ENCODE measurements around the gene GLS.
"Not testable (repeated sequence)": the region's sequence is repeated elsewhere in the genome, so short reads cannot be mapped to it uniquely, and the experiment has no call there.

Gene GLS

DNA sequence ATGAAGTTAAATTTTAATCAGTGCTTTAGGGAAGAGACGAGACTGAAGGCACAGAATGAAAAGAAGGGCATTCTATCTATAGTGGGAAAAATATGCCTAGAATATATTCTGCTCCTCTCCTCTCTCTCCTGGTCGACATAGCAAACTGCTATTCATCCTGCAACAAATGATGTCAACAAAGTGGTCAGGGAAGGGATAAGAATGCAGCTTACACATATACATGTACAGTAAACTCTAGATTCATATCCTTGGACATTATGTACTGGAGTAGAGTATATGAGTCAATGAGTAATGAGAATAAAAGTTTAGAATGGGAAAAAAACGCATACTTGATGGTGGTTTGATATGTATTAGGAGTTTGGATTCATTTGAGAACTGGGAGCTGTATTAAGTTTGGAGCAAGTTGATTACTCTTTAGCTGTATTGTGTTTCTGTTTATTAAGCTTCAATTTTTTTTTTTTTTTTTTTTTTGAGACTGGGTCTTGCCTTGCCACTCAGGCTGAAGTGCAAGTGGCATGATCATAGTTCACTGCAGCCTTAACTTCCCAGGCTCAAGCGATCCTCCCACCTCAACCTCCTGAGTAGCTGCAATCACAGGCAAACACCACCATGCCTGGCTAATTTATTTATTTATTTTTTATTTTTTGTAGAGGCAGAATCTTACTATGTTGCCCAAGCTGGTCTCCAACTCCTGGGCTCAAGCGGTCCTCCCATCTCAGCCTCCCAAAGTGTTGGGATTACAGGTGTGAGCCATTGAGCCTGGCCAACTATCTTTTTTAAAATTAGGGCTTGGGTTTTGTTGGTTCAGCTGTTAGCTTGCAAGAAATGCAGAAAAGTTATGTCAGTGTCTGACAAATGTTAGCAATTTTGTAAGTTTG is 79.5 kb downstream of the GLS start:
- TF ChIP-seq, protein P1, sequence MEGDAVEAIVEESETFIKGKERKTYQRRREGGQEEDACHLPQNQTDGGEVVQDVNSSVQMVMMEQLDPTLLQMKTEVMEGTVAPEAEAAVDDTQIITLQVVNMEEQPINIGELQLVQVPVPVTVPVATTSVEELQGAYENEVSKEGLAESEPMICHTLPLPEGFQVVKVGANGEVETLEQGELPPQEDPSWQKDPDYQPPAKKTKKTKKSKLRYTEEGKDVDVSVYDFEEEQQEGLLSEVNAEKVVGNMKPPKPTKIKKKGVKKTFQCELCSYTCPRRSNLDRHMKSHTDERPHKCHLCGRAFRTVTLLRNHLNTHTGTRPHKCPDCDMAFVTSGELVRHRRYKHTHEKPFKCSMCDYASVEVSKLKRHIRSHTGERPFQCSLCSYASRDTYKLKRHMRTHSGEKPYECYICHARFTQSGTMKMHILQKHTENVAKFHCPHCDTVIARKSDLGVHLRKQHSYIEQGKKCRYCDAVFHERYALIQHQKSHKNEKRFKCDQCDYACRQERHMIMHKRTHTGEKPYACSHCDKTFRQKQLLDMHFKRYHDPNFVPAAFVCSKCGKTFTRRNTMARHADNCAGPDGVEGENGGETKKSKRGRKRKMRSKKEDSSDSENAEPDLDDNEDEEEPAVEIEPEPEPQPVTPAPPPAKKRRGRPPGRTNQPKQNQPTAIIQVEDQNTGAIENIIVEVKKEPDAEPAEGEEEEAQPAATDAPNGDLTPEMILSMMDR (IDR thresholded peaks at IDR 0.05; ENCODE audit: borderline replicate concordance, insufficient read depth, low read depth, low read length), result no peak
- H3K4me3 ChIP-seq (ENCODE audit: low read depth, low read length), result no peak overlapping the region

DNA sequence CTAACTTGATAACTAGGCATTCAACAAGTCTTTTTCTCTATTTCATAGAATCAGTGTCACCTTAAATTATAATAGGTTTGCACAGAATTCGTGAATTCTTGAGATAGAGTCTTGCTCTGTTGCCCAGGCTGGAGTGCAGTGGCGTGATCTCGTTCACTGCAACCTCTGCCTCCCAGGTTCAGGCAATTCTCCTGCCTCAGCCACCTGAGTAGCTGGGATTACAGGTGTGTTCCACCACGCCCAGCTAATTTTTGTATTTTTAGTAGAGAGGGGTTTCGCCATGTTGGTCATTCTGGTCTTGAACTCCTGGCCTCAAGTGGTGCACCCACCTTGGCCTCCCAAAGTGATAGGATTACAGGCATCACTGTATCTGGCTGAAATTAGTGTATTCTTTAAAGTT is 80.5 kb downstream of the GLS start:
- not testable (repeated sequence) for H3K4me3 ChIP-seq (ENCODE audit: low read depth, low read length)

DNA sequence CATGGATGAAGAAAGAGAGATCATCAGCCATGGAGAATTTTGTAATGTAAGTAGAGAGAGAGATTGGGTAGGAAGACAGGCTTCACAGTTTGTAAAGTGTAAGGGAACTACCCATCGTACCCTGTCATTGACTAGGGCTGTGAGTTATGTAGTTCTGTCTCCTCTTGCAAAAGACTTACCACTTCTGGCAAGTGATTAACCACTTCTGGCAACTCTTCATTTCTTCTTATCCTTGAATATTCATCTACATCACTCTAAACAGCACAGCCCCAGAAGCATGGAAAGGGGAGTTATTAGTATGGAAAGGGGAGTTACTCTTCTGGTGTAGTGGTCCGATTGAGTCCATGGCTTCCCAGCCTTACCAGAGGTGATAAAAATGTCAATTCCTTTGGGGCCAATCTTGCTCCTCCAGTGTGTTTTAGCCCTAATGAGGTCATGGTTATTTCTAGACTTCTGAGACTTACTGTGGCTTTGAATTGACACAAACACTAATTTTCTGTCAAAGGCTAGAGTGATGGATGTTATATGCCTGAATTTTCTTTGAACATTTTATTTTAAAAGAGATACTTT is 81.4 kb downstream of the GLS start:
- H3K4me3 ChIP-seq (ENCODE audit: low read depth, low read length), result no peak overlapping the region
- TF ChIP-seq, protein P1 (IDR thresholded peaks at IDR 0.05; ENCODE audit: borderline replicate concordance, insufficient read depth, low read depth, low read length), result no peak

DNA sequence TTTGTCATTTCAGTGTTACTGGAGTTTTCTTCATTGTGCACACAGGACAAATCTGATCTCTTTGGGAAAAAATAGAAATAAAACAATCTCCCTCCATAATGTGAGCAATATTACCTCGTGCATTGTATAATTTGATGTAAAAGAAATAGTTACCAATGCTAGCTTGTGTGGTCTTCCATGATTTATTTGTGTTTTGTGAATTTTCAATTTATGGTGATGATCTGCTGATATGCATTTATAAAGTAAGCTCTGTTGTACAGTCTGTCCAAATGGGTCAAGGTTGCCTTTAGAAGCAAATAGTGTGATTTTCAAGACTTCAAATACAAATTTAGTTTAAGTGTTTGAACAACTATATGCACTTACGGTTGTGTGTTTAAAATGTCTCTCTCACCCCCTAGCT is 82.5 kb downstream of the GLS start:
- H3K4me3 ChIP-seq (ENCODE audit: low read depth, low read length), result no peak overlapping the region
- TF ChIP-seq, protein P1 (IDR thresholded peaks at IDR 0.05; ENCODE audit: borderline replicate concordance, insufficient read depth, low read depth, low read length), result no peak

DNA sequence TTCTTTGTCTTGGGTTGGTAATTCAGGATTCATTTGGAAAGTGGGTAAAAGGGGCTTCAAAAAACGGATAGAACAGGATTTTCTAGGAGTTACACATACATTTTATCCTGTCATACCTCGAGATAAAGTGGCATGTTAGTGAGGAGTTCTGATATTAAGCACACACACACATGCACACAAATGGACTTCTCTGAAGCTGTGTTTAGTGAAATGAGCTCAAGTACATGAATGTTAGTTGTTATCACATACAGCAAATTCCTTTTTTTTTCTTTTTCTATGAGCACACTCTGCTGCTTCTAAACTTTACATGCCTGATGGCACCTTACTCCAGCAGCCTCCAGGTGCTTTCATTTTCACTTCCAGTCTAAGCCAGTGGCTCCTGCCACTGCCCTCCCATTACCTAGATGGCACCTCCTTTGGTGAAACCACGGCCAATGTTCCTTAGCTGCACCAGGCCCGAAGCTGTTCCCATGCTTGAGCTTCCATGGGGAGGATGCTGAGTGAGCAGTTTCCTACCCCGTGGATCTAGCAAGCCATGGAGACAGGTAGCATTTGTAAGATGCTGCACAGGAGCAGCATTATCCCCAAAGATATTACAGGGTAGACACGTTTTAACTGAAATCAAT is 83.7 kb downstream of the GLS start:
- TF ChIP-seq, protein P1 (IDR thresholded peaks at IDR 0.05; ENCODE audit: borderline replicate concordance, insufficient read depth, low read depth, low read length), result no peak
- no peak overlapping the region for H3K4me3 ChIP-seq (ENCODE audit: low read depth, low read length)

DNA sequence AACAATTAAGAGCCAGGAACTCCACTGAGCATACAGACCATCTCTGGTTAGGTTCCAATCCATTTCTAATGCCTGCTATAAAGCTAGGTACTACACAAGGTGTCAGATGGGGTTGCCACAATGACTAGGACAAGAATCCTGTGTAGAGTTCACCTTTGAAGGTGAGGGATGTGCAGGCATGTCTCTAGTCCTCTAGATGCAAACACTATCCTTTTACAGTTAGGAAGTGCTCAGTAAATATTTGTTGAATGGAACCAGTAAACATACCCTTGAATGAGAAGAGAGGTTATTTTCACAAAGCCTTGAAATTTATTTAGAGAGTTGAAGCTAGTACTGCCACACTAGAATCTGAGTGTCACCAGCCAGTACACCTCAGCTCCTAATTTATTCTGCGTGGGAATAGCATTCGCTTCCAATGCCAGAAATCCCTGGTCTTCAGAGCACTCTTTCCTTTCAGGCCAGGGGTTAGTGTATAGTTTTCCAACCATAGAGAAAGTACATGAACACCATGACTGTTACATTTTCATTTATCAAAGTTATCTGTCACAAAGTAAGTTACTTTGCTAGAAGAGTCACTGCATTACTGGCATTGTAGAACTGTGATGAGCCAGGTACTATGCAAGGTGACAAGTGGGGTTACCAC is 85.1 kb downstream of the GLS start:
- TF ChIP-seq, protein P1 (IDR thresholded peaks at IDR 0.05; ENCODE audit: borderline replicate concordance, insufficient read depth, low read depth, low read length), result no peak
- no peak overlapping the region for H3K4me3 ChIP-seq (ENCODE audit: low read depth, low read length)

DNA sequence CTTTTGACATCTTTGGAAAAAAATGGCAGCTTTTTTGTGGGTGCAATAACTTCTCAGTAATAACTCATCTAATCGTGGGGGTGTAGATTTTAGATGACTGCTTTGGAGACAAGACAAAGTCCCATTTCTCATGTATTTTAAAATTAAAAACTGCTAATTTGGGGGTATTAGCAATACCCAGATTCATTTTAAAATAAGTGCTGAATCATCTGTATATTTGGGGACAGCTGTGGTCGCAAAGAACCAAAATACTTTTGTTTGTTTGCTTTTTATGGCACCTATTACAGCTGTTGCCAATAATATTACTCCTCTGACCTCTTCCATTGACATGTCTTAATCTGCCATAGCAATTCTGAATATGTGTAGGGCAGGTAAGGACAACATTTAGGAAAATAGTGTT is 87.9 kb downstream of the GLS start:
- TF ChIP-seq, protein P1 (IDR thresholded peaks at IDR 0.05; ENCODE audit: borderline replicate concordance, insufficient read depth, low read depth, low read length), result no peak
- H3K4me3 ChIP-seq (ENCODE audit: low read depth, low read length), result no peak overlapping the region
